ENCODE measurements around the gene HDAC9.

DNA sequence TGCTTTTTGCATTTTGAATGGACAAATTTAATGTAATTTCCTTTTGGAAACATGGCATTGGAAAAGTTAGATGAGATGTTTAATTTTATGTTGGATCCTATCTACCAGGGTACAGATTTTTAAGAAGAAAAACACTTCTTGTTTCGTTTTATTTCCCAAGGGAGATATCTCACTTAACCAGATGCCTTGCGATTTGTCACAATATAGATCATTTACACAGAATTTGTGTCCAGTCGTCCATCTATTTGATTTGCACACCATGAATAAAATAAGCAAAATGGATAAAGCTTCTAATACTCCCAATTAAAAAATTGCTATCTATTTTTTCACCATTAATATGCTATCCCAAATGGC, 25.7 kb downstream of the HDAC9 start:
- TF ChIP-seq, protein P1, sequence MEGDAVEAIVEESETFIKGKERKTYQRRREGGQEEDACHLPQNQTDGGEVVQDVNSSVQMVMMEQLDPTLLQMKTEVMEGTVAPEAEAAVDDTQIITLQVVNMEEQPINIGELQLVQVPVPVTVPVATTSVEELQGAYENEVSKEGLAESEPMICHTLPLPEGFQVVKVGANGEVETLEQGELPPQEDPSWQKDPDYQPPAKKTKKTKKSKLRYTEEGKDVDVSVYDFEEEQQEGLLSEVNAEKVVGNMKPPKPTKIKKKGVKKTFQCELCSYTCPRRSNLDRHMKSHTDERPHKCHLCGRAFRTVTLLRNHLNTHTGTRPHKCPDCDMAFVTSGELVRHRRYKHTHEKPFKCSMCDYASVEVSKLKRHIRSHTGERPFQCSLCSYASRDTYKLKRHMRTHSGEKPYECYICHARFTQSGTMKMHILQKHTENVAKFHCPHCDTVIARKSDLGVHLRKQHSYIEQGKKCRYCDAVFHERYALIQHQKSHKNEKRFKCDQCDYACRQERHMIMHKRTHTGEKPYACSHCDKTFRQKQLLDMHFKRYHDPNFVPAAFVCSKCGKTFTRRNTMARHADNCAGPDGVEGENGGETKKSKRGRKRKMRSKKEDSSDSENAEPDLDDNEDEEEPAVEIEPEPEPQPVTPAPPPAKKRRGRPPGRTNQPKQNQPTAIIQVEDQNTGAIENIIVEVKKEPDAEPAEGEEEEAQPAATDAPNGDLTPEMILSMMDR (IDR thresholded peaks at IDR 0.05): no peak
- TF ChIP-seq EZH2 (IDR thresholded peaks at IDR 0.05): no peak
